CD8-positive, alpha-beta memory T cell (primary cell): ENCODE data around the gene INPP5J. TPM values are rescaled to one million over a fixed set of nuclear protein-coding genes. Genes with fewer than 3 reads are reported as not detected.

Experiments
- CTCF ChIA-PET: fragments of 350-600 bp; sonication (Branson Sonifier 250); formaldehyde crosslinking; loops from one replicate; lab custom pipeline; 2021; ENCODE audit warnings: antibody characterized with exemption; lab: Charles Lee
- POLR2A ChIA-PET: fragments of 350-600 bp; sonication (Branson Sonifier 250); formaldehyde crosslinking; loops from one replicate; lab custom pipeline; 2021; ENCODE audit warnings: antibody characterized with exemption; lab: Charles Lee
- DNase-seq, 5 donors: peaks; one replicate each; pipeline versions ENCODE4 v3.0.0 to v3.0.0-alpha.2; 2020 to 2022; ENCODE audit warnings: mixed read lengths in 1 of 5
- H3K27ac ChIP-seq: one replicate; pipeline ENCODE4 v1.7.0; 2013; ENCODE audit warnings: low read depth, mild to moderate bottlenecking, low read length, moderate library complexity
- H3K27me3 ChIP-seq: 2 replicates; pipeline ENCODE4 v1.7.0; 2013; ENCODE audit warnings: low read length, mild to moderate bottlenecking; ENCODE audit not compliant: insufficient read depth, poor library complexity, severe bottlenecking
- H3K36me3 ChIP-seq: 2 replicates; pipeline ENCODE4 v1.7.0; 2013; ENCODE audit warnings: mild to moderate bottlenecking, low read length, moderate library complexity; ENCODE audit not compliant: insufficient read depth
- H3K4me1 ChIP-seq: 2 replicates; pipeline ENCODE4 v1.7.0; 2013; ENCODE audit warnings: mild to moderate bottlenecking, low read length, moderate library complexity; ENCODE audit not compliant: insufficient read depth
- H3K4me3 ChIP-seq: 2 replicates; pipeline ENCODE4 v1.7.0; 2013; ENCODE audit warnings: mild to moderate bottlenecking, low read length
- H3K9me3 ChIP-seq: 2 replicates; pipeline ENCODE4 v1.7.0; 2013; ENCODE audit warnings: mild to moderate bottlenecking, low read length
- H3K27ac Mint-ChIP-seq, 8 donors: one replicate each; pipeline ENCODE4 v1.8.0; 2020 to 2021; ENCODE audit warnings: mixed read lengths in 8 of 8, mild to moderate bottlenecking in 6 of 8, inconsistent platforms in 3 of 8, moderate library complexity in 3 of 8
- H3K27me3 Mint-ChIP-seq, 2 donors: one replicate each; pipeline ENCODE4 v1.8.0; 2020 to 2021; ENCODE audit warnings: mixed read lengths in 2 of 2, mild to moderate bottlenecking in 1 of 2, moderate library complexity in 1 of 2
- H3K36me3 Mint-ChIP-seq, 3 donors: one replicate each; pipeline ENCODE4 v1.8.0; 2020 to 2021; ENCODE audit warnings: mixed read lengths in 3 of 3, inconsistent platforms in 1 of 3, mild to moderate bottlenecking in 1 of 3
- H3K4me1 Mint-ChIP-seq, 3 donors: one replicate each; pipeline ENCODE4 v1.8.0; 2020 to 2021; ENCODE audit warnings: mixed read lengths in 3 of 3, inconsistent platforms in 1 of 3, mild to moderate bottlenecking in 1 of 3
- H3K4me3 Mint-ChIP-seq, 7 donors: one replicate each; pipeline ENCODE4 v1.8.0; 2020 to 2021; ENCODE audit warnings: mixed read lengths in 7 of 7, mild to moderate bottlenecking in 6 of 7, moderate library complexity in 4 of 7, inconsistent platforms in 2 of 7
- H3K9me3 Mint-ChIP-seq, 5 donors: one replicate each; pipeline ENCODE4 v1.8.0; 2020 to 2022; ENCODE audit warnings: mixed read lengths in 5 of 5, mild to moderate bottlenecking in 3 of 5, moderate library complexity in 2 of 5, inconsistent platforms in 1 of 5
- polyA plus RNA-seq: library from polyadenylated mRNA; unstranded; fragments of 300-500 nt; fragmentation: Illumina TruSeq; gene quantifications from one replicate; pipeline ENCODE4 v1.2.3, GENCODE V29; 2021
- total RNA-seq, 2 experiments: library from RNA; stranded (reverse); gene quantifications; one replicate each; pipeline ENCODE4 v1.2.3, GENCODE V29; 2021

The INPP5J gene
- total and polyA plus RNA-seq, 3 experiments from 2014 or later, result 0.22 TPM; not detected in 2

GRCh38 chr22:31084811-31085492, 37.8 kb upstream of the INPP5J start:
- no peaks in the 10 kb centered on the region for H3K36me3 ChIP-seq
- peak; percentile 81 to 89 (median 84) for DNase-seq
- peak overlapping the region; percentile 68 for H3K27ac ChIP-seq
- peak overlapping the region; percentile 45 to 90 (median 78) for H3K27ac Mint-ChIP-seq
- CTCF ChIA-PET, result interaction anchor here (0.6 to 2.3 kb wide), 37 partner anchors 9 to 452 kb away, joined by 3 to 14 read pairs (median 4); partner anchors contain the start of genes LIMK2, MORC2, SELENOM and SLC35E4
- POLR2A ChIA-PET, result interaction anchor here (0.5 to 1.9 kb wide), 8 partner anchors 22 to 450 kb away, joined by 3 to 11 read pairs (median 4); partner anchors contain the start of genes MORC2, PIK3IP1, SELENOM and SLC35E4
- H3K4me1 Mint-ChIP-seq, result peaks cover 29 to 42% (median 31%) of the 10 kb centered on the region in 3 donors
- peaks cover 38% of the 10 kb centered on the region for H3K4me1 ChIP-seq
- peaks cover 0 to 2% (median 0%) of the 10 kb centered on the region in 5 donors for H3K9me3 Mint-ChIP-seq
- no peaks in the 10 kb centered on the region for H3K27me3 ChIP-seq
- no peaks in the 10 kb centered on the region for H3K27me3 Mint-ChIP-seq
- peak overlapping the region; percentile 83 to 92 (median 86) for H3K4me3 Mint-ChIP-seq
- no peaks in the 10 kb centered on the region for H3K36me3 Mint-ChIP-seq
- peak overlapping the region; percentile 69 for H3K4me3 ChIP-seq
- no peaks in the 10 kb centered on the region for H3K9me3 ChIP-seq

- Histone ChIP-seq H3K9me3 (no peaks in the 10 kb centered on the region), H3K27ac (peak overlapping the region; percentile 68), H3K4me3 (peak overlapping the region; percentile 69), H3K36me3 (no peaks in the 10 kb centered on the region), H3K4me1 (peaks cover 36% of the 10 kb centered on the region), H3K27me3 (no peaks in the 10 kb centered on the region)
- Mint-ChIP-seq H3K36me3 (no peaks in the 10 kb centered on the region), H3K9me3 (peaks cover 0 to 2% (median 0%) of the 10 kb centered on the region in 5 donors), H3K4me1 (peaks cover 28 to 40% (median 29%) of the 10 kb centered on the region in 3 donors), H3K27ac (peak overlapping the region in 3 of 8 donors; percentile 56 to 90 (median 87)), H3K4me3 (peak overlapping the region; percentile 58 to 89 (median 84)), H3K27me3 (no peaks in the 10 kb centered on the region)
- POLR2A ChIA-PET, result interaction anchor here (1.0 to 1.9 kb wide), 4 partner anchors 22 to 450 kb away, joined by 3 to 7 read pairs (median 4); partner anchors contain the start of genes SELENOM and SLC35E4
- CTCF ChIA-PET, result interaction anchor here (0.6 to 2.3 kb wide), 28 partner anchors 8 to 451 kb away, joined by 3 to 14 read pairs (median 4); partner anchors contain the start of genes MORC2, SELENOM, SLC35E4 and TUG1
- DNase-seq, result no peak
These were observed 37.3 kb upstream of the INPP5J start for GRCh38 chr22:31085493-31085824.

GRCh38 chr22:31085928-31086327, 36.8 kb upstream of the INPP5J start:
- Histone ChIP-seq H3K9me3 (no peaks in the 10 kb centered on the region), H3K4me3 (no peak overlapping the region), H3K4me1 (peaks cover 33% of the 10 kb centered on the region), H3K27me3 (no peaks in the 10 kb centered on the region), H3K27ac (peak overlapping the region; percentile 68), H3K36me3 (no peaks in the 10 kb centered on the region)
- Mint-ChIP-seq H3K9me3 (no peaks in the 10 kb centered on the region), H3K36me3 (no peaks in the 10 kb centered on the region), H3K27ac (peak overlapping the region in 1 of 8 donors; percentile 38), H3K4me3 (peak overlapping the region in 6 of 7 donors; percentile 25 to 86 (median 60)), H3K4me1 (peaks cover 24 to 35% (median 26%) of the 10 kb centered on the region in 3 donors), H3K27me3 (no peaks in the 10 kb centered on the region)
- POLR2A ChIA-PET, result no interaction called here
- CTCF ChIA-PET, result interaction anchor here (1.1 to 2.3 kb wide), 9 partner anchors 10 to 451 kb away, joined by 3 to 14 read pairs (median 3); partner anchors contain the start of genes SELENOM and SLC35E4
- DNase-seq, result no peak

GRCh38 chr22:31086703-31087330, 35.9 kb upstream of the INPP5J start:
- Histone ChIP-seq H3K9me3 (no peaks in the 10 kb centered on the region), H3K4me1 (peaks cover 27% of the 10 kb centered on the region), H3K27me3 (no peaks in the 10 kb centered on the region), H3K36me3 (no peaks in the 10 kb centered on the region), H3K4me3 (no peak overlapping the region), H3K27ac (no peak overlapping the region)
- Mint-ChIP-seq H3K4me1 (peaks cover 18 to 26% (median 20%) of the 10 kb centered on the region in 3 donors), H3K36me3 (no peaks in the 10 kb centered on the region), H3K27me3 (no peaks in the 10 kb centered on the region), H3K9me3 (no peaks in the 10 kb centered on the region), H3K4me3 (peak overlapping the region in 5 of 7 donors; percentile 25 to 79 (median 33)), H3K27ac (no peak overlapping the region)
- ChIA-PET CTCF (interaction anchor here (1.5 to 2.3 kb wide), 2 partner anchors 20 to 452 kb away, joined by 3 to 14 read pairs; partner anchors contain the start of genes SELENOM and SLC35E4), POLR2A (no interaction called here)
- DNase-seq, result no peak

GRCh38 chr22:31087744-31088215, 35.0 kb upstream of the INPP5J start:
- no peak for DNase-seq
- no peaks in the 10 kb centered on the region for H3K27me3 ChIP-seq
- Mint-ChIP-seq H3K36me3 (no peaks in the 10 kb centered on the region), H3K9me3 (no peaks in the 10 kb centered on the region), H3K27me3 (no peaks in the 10 kb centered on the region), H3K4me1 (peaks cover 11 to 17% (median 11%) of the 10 kb centered on the region in 3 donors), H3K27ac (no peak overlapping the region), H3K4me3 (peak overlapping the region in 1 of 7 donors; percentile 62)
- H3K9me3 ChIP-seq, result no peaks in the 10 kb centered on the region
- H3K4me1 ChIP-seq, result peaks cover 17% of the 10 kb centered on the region
- H3K4me3 ChIP-seq, result no peak overlapping the region
- H3K27ac ChIP-seq, result no peak overlapping the region
- H3K36me3 ChIP-seq, result no peaks in the 10 kb centered on the region
- POLR2A ChIA-PET, result no interaction called here
- CTCF ChIA-PET, result no interaction called here

GRCh38 chr22:31088233-31088986, 34.4 kb upstream of the INPP5J start:
- POLR2A ChIA-PET, result no interaction called here
- peaks cover 11 to 13% (median 11%) of the 10 kb centered on the region in 3 donors for H3K4me1 Mint-ChIP-seq

More at GRCh38 chr22:31088233-31088986, 34.4 kb upstream of the INPP5J start:
- Mint-ChIP-seq H3K27ac (no peak overlapping the region), H3K36me3 (no peaks in the 10 kb centered on the region), H3K9me3 (no peaks in the 10 kb centered on the region), H3K27me3 (no peaks in the 10 kb centered on the region), H3K4me3 (peak overlapping the region in 1 of 7 donors; percentile 62)
- CTCF ChIA-PET, result no interaction called here
- Histone ChIP-seq H3K9me3 (no peaks in the 10 kb centered on the region), H3K36me3 (no peaks in the 10 kb centered on the region), H3K27ac (no peak overlapping the region), H3K4me1 (peaks cover 11% of the 10 kb centered on the region), H3K4me3 (no peak overlapping the region), H3K27me3 (no peaks in the 10 kb centered on the region)
- DNase-seq, result no peak
